ENCODE measurements around the gene FKBP1B.
"Not testable (repeated sequence)": the region's sequence is repeated elsewhere in the genome, so short reads cannot be mapped to it uniquely, and the experiment has no call there.

Gene FKBP1B

GRCh38 chr2:24104906-24105305 lies 55.4 kb downstream of the FKBP1B start:
- no peak for DNase-seq

GRCh38 chr2:24105816-24106215 lies 56.3 kb downstream of the FKBP1B start:
- DNase-seq = no peak

GRCh38 chr2:24106786-24107185 lies 57.2 kb downstream of the FKBP1B start:
- DNase-seq = no peak

- no peak for DNase-seq
Measured at GRCh38 chr2:24107336-24107735, 57.8 kb downstream of the FKBP1B start.

- DNase-seq = not testable (repeated sequence)
Measured at GRCh38 chr2:24109431-24109830, 59.9 kb downstream of the FKBP1B start.

GRCh38 chr2:24110660-24111303 lies 61.2 kb downstream of the FKBP1B start:
- no peak for DNase-seq

GRCh38 chr2:24111407-24111901 lies 61.9 kb downstream of the FKBP1B start:
- no peak for DNase-seq
